RWPE1 (cell line): ENCODE measurements around the gene APOC4.
"Not testable (repeated sequence)": the region's sequence is repeated elsewhere in the genome, so short reads cannot be mapped to it uniquely, and the experiment has no call there.

ENCODE experiments used
- CTCF ChIA-PET: fragments of 350-600 bp; sonication (Branson Sonifier 250); formaldehyde crosslinking; extraction: SDS; loops from one replicate; lab custom pipeline; 2021; lab: Yijun Ruan, JAX
- POLR2A ChIA-PET: fragments of 400-600 bp; formaldehyde crosslinking; extraction: SDS; loops from one replicate; lab custom pipeline; 2020; ENCODE audit warnings: antibody characterized with exemption; ENCODE audit not compliant: low non-redundant PET; lab: Yijun Ruan, JAX
- DNase-seq: peaks from one replicate; pipeline ENCODE4 v3.0.0; 2012; ENCODE audit warnings: low spot score
- H3K27ac ChIP-seq: fragments of 450-650 bp; 2 replicates; pipeline ENCODE4 v1.5.1; 2017
- CTCF ChIP-seq: fragments of 450-650 bp; conservative IDR thresholded peaks from 2 replicates; pipeline ENCODE4 v1.5.1; 2017; ENCODE audit warnings: low read depth, mild to moderate bottlenecking

The APOC4 gene

DNA sequence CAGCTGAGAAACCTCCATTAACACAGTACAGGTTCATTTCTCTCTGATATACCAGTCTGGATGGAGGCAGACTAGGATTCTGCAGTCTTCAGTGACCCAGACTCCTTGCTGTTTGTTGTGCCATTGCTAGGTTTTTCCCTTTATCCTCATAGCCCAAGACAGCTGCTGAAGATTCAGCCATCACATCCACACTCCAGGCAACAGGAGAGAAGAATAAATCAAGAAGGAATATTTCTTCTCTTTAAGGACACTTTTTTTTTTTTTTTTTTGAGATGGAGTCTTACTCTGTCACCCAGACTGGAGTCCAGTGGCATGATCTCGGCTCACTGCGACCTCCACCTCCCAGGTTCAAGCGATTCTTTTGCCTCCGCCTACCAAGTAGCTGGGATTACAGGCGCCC, 27.4 kb downstream of the APOC4 start:
- no peak overlapping the region for H3K27ac ChIP-seq
- ChIA-PET POLR2A (interaction anchor here (0.6 kb wide), 1 partner anchor 86 kb away, joined by 4 read pairs; no protein-coding TSS in a partner anchor), CTCF (no interaction called here)
- no peak for DNase-seq
- TF ChIP-seq CTCF: no peak

- POLR2A ChIA-PET: not testable (repeated sequence)
- CTCF ChIA-PET: interaction anchor here (0.6 to 0.7 kb wide), 2 partner anchors 267 to 1669 kb away, joined by 5 to 6 read pairs; no protein-coding TSS in a partner anchor
These were observed 29.4 kb downstream of the APOC4 start for GRCh38 chr19:44971451-44971850.

DNA sequence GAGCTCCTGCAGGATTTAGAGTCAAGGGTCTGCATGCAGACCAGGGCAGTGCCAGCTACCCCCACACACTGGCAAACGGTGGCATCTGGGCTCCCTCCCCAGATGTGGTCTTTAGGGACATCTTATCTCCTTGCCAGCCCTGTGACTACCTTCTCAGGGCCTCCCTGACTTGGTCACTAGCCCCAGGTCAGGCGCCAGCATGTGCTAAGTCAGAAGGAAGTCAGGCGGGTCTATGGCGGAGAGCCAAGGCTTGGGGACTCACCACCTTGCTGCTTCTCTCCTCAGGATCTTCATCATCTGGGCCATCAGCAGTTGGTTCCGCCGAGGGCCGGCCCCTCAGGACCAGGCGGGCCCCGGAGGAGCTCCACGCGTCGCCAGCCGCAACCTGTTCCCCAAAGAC, 30.8 kb downstream of the APOC4 start:
- ChIA-PET CTCF (no interaction called here), POLR2A (interaction anchor here (0.6 kb wide), 1 partner anchor 766 kb away, joined by 3 read pairs; no protein-coding TSS in a partner anchor)
- no peak for TF ChIP-seq CTCF

More at GRCh38 chr19:44971451-44971850, 29.4 kb downstream of the APOC4 start:
- DNase-seq, H3K27ac ChIP-seq: not testable (repeated sequence)

DNA sequence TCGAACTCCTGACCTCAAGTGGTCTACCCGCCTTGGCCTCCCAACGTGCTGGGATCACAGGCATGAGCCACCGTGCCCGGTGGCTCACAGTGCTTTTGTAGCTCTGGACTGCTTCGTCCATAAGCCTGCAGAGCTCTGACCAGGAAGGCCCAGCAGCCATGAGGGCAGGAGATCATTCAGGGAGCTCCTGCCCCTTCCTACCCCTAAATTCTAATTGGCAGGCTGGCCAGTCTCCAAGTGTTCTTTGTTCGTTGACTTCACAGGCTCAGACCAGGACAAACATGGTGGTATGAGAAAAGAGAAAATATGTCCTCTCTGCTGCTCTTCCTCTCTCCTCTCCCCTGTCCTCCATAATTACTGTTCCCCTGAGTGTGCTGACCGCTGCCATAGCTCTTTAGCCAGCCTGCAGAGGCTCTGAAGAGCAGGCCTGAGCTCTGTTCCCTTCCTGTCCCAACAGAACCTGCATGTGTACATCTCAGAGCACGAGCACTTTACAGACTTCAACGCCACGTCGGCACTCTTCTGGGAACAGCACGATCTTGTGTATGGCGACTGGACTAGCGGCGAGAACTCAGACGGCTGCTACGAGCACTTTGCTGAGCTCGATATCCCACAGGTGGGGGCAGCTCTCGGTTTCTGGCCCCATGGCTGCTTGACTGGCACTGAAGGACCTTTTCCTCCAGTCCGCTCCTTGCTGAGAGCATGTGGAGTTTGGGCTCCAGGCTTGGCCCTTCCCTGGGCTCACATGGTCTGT, 32.1 kb downstream of the APOC4 start:
- DNase-seq: no peak
- ChIA-PET CTCF (no interaction called here), POLR2A (no interaction called here)
- no peak for TF ChIP-seq CTCF
- no peak overlapping the region for H3K27ac ChIP-seq

More for the DNA sequence above, 30.8 kb downstream of the APOC4 start:
- H3K27ac ChIP-seq: 0 out of 2 replicates have a peak overlapping the region, but pooled peaks have one; percentile 8
- DNase-seq: no peak

DNA sequence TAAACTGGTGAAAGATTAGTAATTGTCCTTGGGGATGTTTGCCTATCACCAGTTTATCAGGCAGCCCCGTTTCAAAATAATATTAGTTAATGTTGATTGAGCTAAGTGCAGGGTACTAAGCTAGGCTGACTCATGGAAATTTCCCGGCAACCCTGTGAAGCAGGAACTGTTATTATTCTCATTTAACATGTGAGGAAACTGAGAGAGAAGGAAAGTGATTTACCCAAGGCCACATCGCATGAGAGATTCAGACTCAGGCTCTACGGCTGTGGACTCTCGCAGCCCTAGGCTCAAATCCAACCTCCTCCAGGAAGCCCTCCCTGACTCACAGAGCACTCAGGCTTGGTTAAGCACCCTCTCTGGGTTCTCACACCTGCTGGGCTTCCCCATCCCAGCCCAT, 32.8 kb downstream of the APOC4 start:
- ChIA-PET CTCF (interaction anchor here (0.6 kb wide), 1 partner anchor 131 kb away, joined by 4 read pairs; no protein-coding TSS in a partner anchor), POLR2A (no interaction called here)
- DNase-seq: no peak
- TF ChIP-seq CTCF: no peak
- no peak overlapping the region for H3K27ac ChIP-seq

DNA sequence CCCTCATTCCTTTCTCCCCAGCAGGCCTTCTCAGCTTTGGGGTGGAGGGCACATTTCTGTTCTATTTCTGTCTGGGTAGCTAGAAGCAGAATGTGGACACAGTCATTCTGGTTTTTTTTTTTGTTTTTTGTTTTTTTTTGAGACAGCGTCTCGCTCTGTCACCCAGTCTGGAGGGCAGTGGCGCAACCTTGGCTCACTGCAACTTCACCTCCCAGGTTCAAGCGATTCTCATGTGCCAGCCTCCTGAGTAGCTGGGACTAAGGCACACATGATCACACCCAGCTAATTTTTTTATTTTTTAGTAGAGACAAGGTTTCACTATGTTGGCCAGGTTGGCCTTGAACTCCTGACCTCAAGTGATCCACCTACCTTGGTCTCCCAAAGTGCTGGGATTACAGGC, 33.4 kb downstream of the APOC4 start:
- no peak for DNase-seq
- no peak overlapping the region for H3K27ac ChIP-seq
- ChIA-PET POLR2A (no interaction called here), CTCF (interaction anchor here (0.6 to 0.7 kb wide), 3 partner anchors 10 to 131 kb away, joined by 3 to 4 read pairs (median 3); no protein-coding TSS in a partner anchor)
- TF ChIP-seq CTCF: no peak

GRCh38 chr19:44984005-44984404, 42.0 kb downstream of the APOC4 start:
- peak overlapping the region; percentile 33 for H3K27ac ChIP-seq
- ChIA-PET CTCF (no interaction called here), POLR2A (no interaction called here)
- no peak for DNase-seq
- no peak for TF ChIP-seq CTCF
